ENCODE measurements around the gene DHRS2. TPM values are rescaled to one million over a fixed set of nuclear protein-coding genes. Genes with fewer than 3 reads are reported as not detected.

The DHRS2 gene
- total and polyA plus RNA-seq, 2 of the 13 experiments (the other 11 are each of a cell fraction or from before 2014, with no cell fraction given): 1,621 to 3,021 TPM

DNA sequence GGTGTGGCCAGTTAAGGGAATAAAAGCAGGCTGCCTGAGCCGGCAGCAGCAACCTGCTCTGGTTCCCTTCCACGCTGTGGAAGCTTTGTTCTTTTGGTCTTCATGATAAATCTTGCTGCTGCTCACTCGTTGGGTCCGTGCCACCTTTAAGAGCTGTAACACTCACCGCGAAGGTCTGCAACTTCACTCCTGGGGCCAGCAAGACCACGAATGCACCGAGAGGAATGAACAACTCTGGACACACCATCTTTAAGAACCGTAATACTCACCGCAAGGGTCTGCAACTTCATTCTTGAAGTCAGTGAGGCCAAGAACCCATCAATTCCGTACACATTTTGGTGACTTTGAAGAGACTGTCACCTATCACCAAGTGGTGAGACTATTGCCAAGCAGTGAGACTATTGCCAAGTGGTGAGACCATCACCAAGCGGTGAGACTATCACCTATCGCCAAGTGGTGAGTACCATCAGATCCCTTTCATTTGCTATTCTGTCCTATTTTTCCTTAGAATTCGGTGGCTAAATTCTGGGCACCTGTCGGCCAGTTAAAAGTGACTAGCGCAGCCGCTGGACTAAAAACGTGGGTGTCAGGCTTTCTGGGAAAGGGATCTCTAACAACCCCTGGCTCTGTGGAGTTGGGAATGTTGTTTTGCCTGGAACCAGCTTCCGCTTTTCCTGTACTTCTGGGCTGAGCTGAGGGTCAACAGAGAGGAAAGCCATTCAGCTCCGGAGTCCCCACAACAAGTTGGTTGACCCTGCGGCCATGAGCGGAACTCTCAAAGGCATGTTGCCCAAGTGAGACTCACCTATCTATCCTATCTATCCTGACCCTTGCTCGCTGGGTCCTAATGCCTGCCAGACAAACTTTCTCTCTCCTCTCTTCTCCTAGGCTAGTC, at the start of gene DHRS2 (continued):
- TF ChIP-seq ZFYVE20 (CRISPR knock-in tag; IDR thresholded peaks at IDR 0.05; ENCODE audit: borderline replicate concordance, low read depth): peak; percentile 98
- no peak for TF ChIP-seq ZSCAN21 (CRISPR knock-in tag; IDR thresholded peaks at IDR 0.05; ENCODE audit: borderline replicate concordance)
- TF ChIP-seq, protein P1, sequence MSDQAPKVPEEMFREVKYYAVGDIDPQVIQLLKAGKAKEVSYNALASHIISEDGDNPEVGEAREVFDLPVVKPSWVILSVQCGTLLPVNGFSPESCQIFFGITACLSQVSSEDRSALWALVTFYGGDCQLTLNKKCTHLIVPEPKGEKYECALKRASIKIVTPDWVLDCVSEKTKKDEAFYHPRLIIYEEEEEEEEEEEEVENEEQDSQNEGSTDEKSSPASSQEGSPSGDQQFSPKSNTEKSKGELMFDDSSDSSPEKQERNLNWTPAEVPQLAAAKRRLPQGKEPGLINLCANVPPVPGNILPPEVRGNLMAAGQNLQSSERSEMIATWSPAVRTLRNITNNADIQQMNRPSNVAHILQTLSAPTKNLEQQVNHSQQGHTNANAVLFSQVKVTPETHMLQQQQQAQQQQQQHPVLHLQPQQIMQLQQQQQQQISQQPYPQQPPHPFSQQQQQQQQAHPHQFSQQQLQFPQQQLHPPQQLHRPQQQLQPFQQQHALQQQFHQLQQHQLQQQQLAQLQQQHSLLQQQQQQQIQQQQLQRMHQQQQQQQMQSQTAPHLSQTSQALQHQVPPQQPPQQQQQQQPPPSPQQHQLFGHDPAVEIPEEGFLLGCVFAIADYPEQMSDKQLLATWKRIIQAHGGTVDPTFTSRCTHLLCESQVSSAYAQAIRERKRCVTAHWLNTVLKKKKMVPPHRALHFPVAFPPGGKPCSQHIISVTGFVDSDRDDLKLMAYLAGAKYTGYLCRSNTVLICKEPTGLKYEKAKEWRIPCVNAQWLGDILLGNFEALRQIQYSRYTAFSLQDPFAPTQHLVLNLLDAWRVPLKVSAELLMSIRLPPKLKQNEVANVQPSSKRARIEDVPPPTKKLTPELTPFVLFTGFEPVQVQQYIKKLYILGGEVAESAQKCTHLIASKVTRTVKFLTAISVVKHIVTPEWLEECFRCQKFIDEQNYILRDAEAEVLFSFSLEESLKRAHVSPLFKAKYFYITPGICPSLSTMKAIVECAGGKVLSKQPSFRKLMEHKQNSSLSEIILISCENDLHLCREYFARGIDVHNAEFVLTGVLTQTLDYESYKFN (CRISPR knock-in tag; conservative IDR thresholded peaks at IDR 0.05): peak; percentile 52
- 0 out of 2 replicates have a peak, but pooled peaks have one; percentile 26 for TF ChIP-seq U2AF2 (IDR thresholded peaks at IDR 0.05; ENCODE audit: low read depth, low read length)
- TF ChIP-seq, protein P2, sequence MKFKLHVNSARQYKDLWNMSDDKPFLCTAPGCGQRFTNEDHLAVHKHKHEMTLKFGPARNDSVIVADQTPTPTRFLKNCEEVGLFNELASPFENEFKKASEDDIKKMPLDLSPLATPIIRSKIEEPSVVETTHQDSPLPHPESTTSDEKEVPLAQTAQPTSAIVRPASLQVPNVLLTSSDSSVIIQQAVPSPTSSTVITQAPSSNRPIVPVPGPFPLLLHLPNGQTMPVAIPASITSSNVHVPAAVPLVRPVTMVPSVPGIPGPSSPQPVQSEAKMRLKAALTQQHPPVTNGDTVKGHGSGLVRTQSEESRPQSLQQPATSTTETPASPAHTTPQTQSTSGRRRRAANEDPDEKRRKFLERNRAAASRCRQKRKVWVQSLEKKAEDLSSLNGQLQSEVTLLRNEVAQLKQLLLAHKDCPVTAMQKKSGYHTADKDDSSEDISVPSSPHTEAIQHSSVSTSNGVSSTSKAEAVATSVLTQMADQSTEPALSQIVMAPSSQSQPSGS (CRISPR knock-in tag; IDR thresholded peaks at IDR 0.05): peak; percentile 92; the same call in 1 of the 2 replicates
- TF ChIP-seq CBFB (CRISPR knock-in tag; IDR thresholded peaks at IDR 0.05): peak; percentile 93
- TF ChIP-seq NR2C2 (CRISPR knock-in tag; IDR thresholded peaks at IDR 0.05; ENCODE audit: borderline replicate concordance): peak; percentile 82; the same call in 1 of the 2 replicates
- TF ChIP-seq AGO1 (IDR thresholded peaks at IDR 0.05; ENCODE audit: low read depth, low read length, poor library complexity, severe bottlenecking): no peak
- no peak for TF ChIP-seq CHD4 (IDR thresholded peaks at IDR 0.05; ENCODE audit: borderline replicate concordance, low read length)
- TF ChIP-seq PLRG1 (conservative IDR thresholded peaks at IDR 0.05): no peak
- peak; percentile 59; the same call in 1 of the 2 replicates for TF ChIP-seq ZNF768 (CRISPR knock-in tag; IDR thresholded peaks at IDR 0.05)
- TF ChIP-seq ZNF121 (CRISPR knock-in tag; IDR thresholded peaks at IDR 0.05): no peak
- no peak for TF ChIP-seq JUNB (CRISPR knock-in tag; IDR thresholded peaks at IDR 0.05; ENCODE audit: borderline replicate concordance)
- TF ChIP-seq RAD21 (CRISPR knock-in tag; IDR thresholded peaks at IDR 0.05): peak; percentile 76
- TF ChIP-seq MXD4 (CRISPR knock-in tag; IDR thresholded peaks at IDR 0.05): no peak; the same call in 1 of the 2 replicates
- peak; percentile 96 for TF ChIP-seq ZNF724P (CRISPR knock-in tag; IDR thresholded peaks at IDR 0.05; ENCODE audit: borderline replicate concordance)
- TF ChIP-seq, protein P3, sequence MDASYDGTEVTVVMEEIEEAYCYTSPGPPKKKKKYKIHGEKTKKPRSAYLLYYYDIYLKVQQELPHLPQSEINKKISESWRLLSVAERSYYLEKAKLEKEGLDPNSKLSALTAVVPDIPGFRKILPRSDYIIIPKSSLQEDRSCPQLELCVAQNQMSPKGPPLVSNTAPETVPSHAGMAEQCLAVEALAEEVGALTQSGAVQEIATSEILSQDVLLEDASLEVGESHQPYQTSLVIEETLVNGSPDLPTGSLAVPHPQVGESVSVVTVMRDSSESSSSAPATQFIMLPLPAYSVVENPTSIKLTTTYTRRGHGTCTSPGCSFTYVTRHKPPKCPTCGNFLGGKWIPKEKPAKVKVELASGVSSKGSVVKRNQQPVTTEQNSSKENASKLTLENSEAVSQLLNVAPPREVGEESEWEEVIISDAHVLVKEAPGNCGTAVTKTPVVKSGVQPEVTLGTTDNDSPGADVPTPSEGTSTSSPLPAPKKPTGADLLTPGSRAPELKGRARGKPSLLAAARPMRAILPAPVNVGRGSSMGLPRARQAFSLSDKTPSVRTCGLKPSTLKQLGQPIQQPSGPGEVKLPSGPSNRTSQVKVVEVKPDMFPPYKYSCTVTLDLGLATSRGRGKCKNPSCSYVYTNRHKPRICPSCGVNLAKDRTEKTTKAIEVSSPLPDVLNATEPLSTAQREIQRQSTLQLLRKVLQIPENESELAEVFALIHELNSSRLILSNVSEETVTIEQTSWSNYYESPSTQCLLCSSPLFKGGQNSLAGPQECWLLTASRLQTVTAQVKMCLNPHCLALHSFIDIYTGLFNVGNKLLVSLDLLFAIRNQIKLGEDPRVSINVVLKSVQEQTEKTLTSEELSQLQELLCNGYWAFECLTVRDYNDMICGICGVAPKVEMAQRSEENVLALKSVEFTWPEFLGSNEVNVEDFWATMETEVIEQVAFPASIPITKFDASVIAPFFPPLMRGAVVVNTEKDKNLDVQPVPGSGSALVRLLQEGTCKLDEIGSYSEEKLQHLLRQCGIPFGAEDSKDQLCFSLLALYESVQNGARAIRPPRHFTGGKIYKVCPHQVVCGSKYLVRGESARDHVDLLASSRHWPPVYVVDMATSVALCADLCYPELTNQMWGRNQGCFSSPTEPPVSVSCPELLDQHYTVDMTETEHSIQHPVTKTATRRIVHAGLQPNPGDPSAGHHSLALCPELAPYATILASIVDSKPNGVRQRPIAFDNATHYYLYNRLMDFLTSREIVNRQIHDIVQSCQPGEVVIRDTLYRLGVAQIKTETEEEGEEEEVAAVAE (CRISPR knock-in tag; IDR thresholded peaks at IDR 0.05; ENCODE audit: borderline replicate concordance): peak; percentile 92; the same call in 1 of the 2 replicates
- peak; percentile 82 for TF ChIP-seq SPEN (CRISPR knock-in tag; IDR thresholded peaks at IDR 0.05; ENCODE audit: low read depth)

Measured in HepG2 (cell line).